Tibial artery (tissue), 4 donors: Measurements from ENCODE around the gene MDH1.

Experiments
- DNase-seq, 2 donors: peaks; one replicate each; pipeline ENCODE4 v3.0.0-alpha.2; 2019
- H3K27ac ChIP-seq, 2 donors: fragments of 200-600 bp; sonication (generic) in 1 of 2; 1 replicate in 1 of 2; 2 replicates in 1 of 2; pipeline ENCODE4 v1.5.1; 2018 to 2019; ENCODE audit warnings: mild to moderate bottlenecking in 1 of 2
- H3K27me3 ChIP-seq, 2 donors: fragments of 200-600 bp; sonication (generic) in 1 of 2; one replicate each; pipeline versions ENCODE4 v1.5.1 to v1.6.0; 2016 to 2019
- H3K36me3 ChIP-seq, 3 donors: fragments of 200-600 bp; sonication (generic) in 2 of 3; one replicate each; pipeline ENCODE4 v1.5.1; 2016 to 2019; ENCODE audit warnings: mild to moderate bottlenecking in 2 of 3
- H3K4me1 ChIP-seq, 4 donors: fragments of 200-600 bp; sonication (generic) in 2 of 4; 1 replicate in 3 of 4; 2 replicates in 1 of 4; pipeline ENCODE4 v1.5.1; 2016 to 2019
- H3K4me3 ChIP-seq, 2 donors: fragments of 200-600 bp; sonication (generic) in 1 of 2; 1 replicate in 1 of 2; 2 replicates in 1 of 2; pipeline ENCODE4 v1.5.1; 2018 to 2019; ENCODE audit warnings: mild to moderate bottlenecking in 2 of 2
- H3K9me3 ChIP-seq, 3 donors: fragments of 200-600 bp; sonication (generic) in 1 of 3; one replicate each; pipeline ENCODE4 v1.5.1; 2016 to 2019
- CTCF ChIP-seq, 2 experiments: fragments of 200-600 bp in 1 of 2; fragments of 450-650 bp in 1 of 2; IDR thresholded peaks; one replicate each; pipeline ENCODE4 v1.5.1; 2017 to 2019; ENCODE audit warnings: antibody characterized with exemption in 2 of 2, mild to moderate bottlenecking in 1 of 2, moderate library complexity in 1 of 2
- intact Hi-C: fragments of 100-400 bp; cut with DNase I; formaldehyde crosslinking; loops from one replicate; pipeline ENCODE4 v1.15.0; 2023; ENCODE audit warnings: low total_unique reads

MDH1 gene

GRCh38 chr2:63648632-63649031 is 59.9 kb downstream of the MDH1 start:
- H3K27ac ChIP-seq = no peak overlapping the region
- intact Hi-C loops = no loop called here
- no peaks in the 10 kb centered on the region for H3K4me1 ChIP-seq
- H3K4me3 ChIP-seq = no peak overlapping the region
- H3K36me3 ChIP-seq = no peaks in the 10 kb centered on the region
- TF ChIP-seq CTCF (IDR thresholded peaks at IDR 0.05) = no peak
- H3K27me3 ChIP-seq = no peaks in the 10 kb centered on the region
- no peak for DNase-seq
- H3K9me3 ChIP-seq = no peaks in the 10 kb centered on the region

DNA sequence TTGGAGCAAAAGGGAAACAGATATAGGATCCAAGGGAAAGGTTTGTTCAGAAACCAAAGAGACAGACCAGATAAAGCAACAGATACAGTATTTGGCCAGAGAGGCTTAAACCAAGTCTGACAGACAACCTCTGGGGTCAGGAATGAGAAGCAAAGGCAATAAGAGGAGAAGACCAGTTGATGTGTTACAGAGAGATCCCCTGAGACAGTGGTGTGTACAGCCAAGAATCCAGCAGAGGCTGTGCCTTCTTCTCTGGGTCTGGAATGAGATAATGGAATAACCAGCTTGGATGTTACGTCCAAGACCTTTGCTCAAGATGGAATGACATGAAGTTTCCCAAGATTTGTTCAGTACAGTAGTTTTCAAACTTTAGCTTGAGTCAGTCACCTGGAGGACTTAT is 61.1 kb downstream of the MDH1 start:
- Histone ChIP-seq H3K4me3 (no peak overlapping the region), H3K27ac (no peak overlapping the region), H3K36me3 (no peaks in the 10 kb centered on the region), H3K27me3 (no peaks in the 10 kb centered on the region), H3K4me1 (no peaks in the 10 kb centered on the region), H3K9me3 (no peaks in the 10 kb centered on the region)
- intact Hi-C loops = no loop called here
- peak in 1 of 2 donors; percentile 25 for DNase-seq
- no peak for TF ChIP-seq CTCF (IDR thresholded peaks at IDR 0.05)

DNA sequence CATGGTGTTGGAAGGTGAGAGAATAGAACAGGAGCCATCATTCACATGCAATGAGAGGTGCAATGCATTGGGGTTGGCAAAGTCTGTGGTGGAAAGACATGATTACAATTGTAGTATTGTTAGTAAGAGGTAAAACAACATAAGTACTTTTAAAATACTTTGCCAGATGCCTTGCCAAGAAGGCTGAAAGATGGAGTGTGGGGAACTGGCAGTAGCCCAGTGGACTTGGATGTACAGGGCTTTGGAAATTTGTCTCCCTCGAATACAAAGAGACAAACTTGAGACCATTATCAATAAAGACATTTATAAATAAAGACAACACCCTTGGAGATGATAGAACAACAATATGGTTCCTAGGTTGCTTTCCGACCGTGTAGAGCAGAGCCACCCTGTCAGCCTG is 62.0 kb downstream of the MDH1 start:
- intact Hi-C loops = no loop called here

GRCh38 chr2:63651356-63651755 is 62.6 kb downstream of the MDH1 start:
- Histone ChIP-seq H3K4me3 (no peak overlapping the region), H3K9me3 (no peaks in the 10 kb centered on the region), H3K36me3 (no peaks in the 10 kb centered on the region), H3K27ac (no peak overlapping the region), H3K27me3 (no peaks in the 10 kb centered on the region), H3K4me1 (no peaks in the 10 kb centered on the region)
- no peak for DNase-seq
- intact Hi-C loops = no loop called here
- TF ChIP-seq CTCF (IDR thresholded peaks at IDR 0.05) = no peak

More for the DNA sequence above, 62.0 kb downstream of the MDH1 start:
- no peak overlapping the region for H3K27ac ChIP-seq
- no peak for TF ChIP-seq CTCF (IDR thresholded peaks at IDR 0.05)
- no peaks in the 10 kb centered on the region for H3K9me3 ChIP-seq
- no peaks in the 10 kb centered on the region for H3K27me3 ChIP-seq
- no peaks in the 10 kb centered on the region for H3K36me3 ChIP-seq
- H3K4me1 ChIP-seq = no peaks in the 10 kb centered on the region
- DNase-seq = no peak
- H3K4me3 ChIP-seq = no peak overlapping the region

- Histone ChIP-seq H3K27ac (no peak overlapping the region), H3K4me3 (no peak overlapping the region), H3K36me3 (no peaks in the 10 kb centered on the region), H3K4me1 (no peaks in the 10 kb centered on the region), H3K9me3 (no peaks in the 10 kb centered on the region), H3K27me3 (no peaks in the 10 kb centered on the region)
- intact Hi-C loops = no loop called here
- DNase-seq = no peak
- no peak for TF ChIP-seq CTCF (IDR thresholded peaks at IDR 0.05)
Measured at GRCh38 chr2:63651861-63652651, 63.3 kb downstream of the MDH1 start.

DNA sequence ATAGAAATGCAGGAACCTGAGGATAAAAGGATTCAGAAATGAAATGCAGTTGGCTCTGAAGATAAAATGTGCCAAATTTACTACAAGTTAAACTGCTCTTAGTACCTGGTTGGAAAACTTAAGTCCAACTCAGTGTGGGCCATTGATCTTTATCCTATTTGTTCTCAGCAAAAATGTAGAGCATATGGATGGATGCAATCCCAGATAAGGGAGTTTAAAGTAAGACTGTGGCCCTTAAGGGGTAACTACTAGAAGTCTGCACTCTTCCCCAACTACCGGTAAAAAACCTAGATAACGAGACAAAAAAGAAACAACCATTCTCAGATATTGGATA is 63.9 kb downstream of the MDH1 start:
- H3K9me3 ChIP-seq = no peaks in the 10 kb centered on the region
- no peaks in the 10 kb centered on the region for H3K36me3 ChIP-seq
- H3K4me1 ChIP-seq = no peaks in the 10 kb centered on the region
- TF ChIP-seq CTCF (IDR thresholded peaks at IDR 0.05) = no peak
- intact Hi-C loops = no loop called here
- DNase-seq = no peak
- H3K4me3 ChIP-seq = no peak overlapping the region
- H3K27me3 ChIP-seq = no peaks in the 10 kb centered on the region
- no peak overlapping the region for H3K27ac ChIP-seq
